ENCODE results near the gene SLC36A1. TPM values are rescaled to one million over a fixed set of nuclear protein-coding genes. Genes with fewer than 3 reads are reported as not detected.
"Not testable (repeated sequence)": the region's sequence is repeated elsewhere in the genome, so short reads cannot be mapped to it uniquely, and the experiment has no call there.

SLC36A1 gene
- total and polyA plus RNA-seq, 9 donors = 1.9 to 9.7 (median 5.4) TPM

DNA sequence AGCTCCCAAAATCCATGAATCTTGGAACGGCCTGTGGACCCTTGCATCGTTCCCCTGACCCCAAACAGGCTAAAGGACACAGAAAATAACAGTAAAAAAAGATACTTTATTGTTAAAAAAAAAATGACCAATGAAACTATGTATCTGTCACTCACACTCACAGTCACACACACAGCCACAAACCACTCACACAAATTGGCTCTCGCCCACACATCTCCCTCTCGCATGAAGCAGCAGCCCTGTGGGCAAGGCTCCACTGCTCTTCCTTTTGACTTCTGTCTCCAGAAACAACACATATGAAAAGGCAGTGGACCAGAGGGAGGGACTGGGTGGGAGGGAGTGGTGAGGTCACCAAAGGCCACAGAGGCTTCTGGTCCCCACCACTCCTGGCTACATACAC lies 56.6 kb downstream of the SLC36A1 start:
- no peak overlapping the region for H3K4me3 ChIP-seq
- intact Hi-C loops (cut with DNase I) = loop anchor here in 1 of 4 donors (5.0 kb wide), 1 partner anchor 57 kb away; the partner anchor contains the start of gene SLC36A1
- 81 to 92% (median 82%) methylated on average over 4 of the region's 4 CpGs for WGBS, 3 donors

DNA sequence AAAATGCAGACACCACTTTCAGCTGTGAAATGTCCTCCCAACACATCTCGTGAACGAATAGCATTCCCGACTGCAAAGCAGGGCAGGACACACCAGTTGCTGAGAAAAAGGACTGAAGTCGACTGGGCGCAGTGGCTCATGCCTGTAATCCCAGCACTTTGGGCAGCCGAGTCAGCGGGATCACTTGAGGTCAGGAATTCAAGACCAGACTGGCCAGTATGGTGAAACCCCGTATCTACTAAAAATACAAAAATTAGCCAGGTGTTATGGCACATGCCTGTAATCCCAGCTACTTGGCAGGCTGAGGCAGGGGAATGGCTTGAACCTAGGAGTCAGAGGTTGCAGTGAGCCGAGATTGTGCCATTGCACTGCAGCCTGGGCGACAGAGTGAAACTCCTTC lies 60.9 kb downstream of the SLC36A1 start:
- H3K36me3 ChIP-seq; DNase-seq; H3K4me3 ChIP-seq; H3K4me1 ChIP-seq (ENCODE audit: insufficient read depth); intact Hi-C loops (cut with DNase I); H3K27ac ChIP-seq; H3K9me3 ChIP-seq; H3K27me3 ChIP-seq: not testable (repeated sequence)
- 80 to 88% (median 87%) methylated on average over 10 of the region's 10 CpGs for WGBS, 3 donors

More for the DNA sequence above, 56.6 kb downstream of the SLC36A1 start:
- Histone ChIP-seq H3K4me1 (ENCODE audit: insufficient read depth) (no peaks in the 10 kb centered on the region), H3K27me3 (no peaks in the 10 kb centered on the region), H3K27ac (no peak overlapping the region), H3K9me3 (no peaks in the 10 kb centered on the region), H3K36me3 (no peaks in the 10 kb centered on the region)
- TF ChIP-seq EP300 (IDR thresholded peaks at IDR 0.05) (no peak), POLR2A (IDR thresholded peaks at IDR 0.05) (no peak)
- TF ChIP-seq, protein P1, sequence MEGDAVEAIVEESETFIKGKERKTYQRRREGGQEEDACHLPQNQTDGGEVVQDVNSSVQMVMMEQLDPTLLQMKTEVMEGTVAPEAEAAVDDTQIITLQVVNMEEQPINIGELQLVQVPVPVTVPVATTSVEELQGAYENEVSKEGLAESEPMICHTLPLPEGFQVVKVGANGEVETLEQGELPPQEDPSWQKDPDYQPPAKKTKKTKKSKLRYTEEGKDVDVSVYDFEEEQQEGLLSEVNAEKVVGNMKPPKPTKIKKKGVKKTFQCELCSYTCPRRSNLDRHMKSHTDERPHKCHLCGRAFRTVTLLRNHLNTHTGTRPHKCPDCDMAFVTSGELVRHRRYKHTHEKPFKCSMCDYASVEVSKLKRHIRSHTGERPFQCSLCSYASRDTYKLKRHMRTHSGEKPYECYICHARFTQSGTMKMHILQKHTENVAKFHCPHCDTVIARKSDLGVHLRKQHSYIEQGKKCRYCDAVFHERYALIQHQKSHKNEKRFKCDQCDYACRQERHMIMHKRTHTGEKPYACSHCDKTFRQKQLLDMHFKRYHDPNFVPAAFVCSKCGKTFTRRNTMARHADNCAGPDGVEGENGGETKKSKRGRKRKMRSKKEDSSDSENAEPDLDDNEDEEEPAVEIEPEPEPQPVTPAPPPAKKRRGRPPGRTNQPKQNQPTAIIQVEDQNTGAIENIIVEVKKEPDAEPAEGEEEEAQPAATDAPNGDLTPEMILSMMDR (IDR thresholded peaks at IDR 0.05) = no peak
- no peak for DNase-seq

DNA sequence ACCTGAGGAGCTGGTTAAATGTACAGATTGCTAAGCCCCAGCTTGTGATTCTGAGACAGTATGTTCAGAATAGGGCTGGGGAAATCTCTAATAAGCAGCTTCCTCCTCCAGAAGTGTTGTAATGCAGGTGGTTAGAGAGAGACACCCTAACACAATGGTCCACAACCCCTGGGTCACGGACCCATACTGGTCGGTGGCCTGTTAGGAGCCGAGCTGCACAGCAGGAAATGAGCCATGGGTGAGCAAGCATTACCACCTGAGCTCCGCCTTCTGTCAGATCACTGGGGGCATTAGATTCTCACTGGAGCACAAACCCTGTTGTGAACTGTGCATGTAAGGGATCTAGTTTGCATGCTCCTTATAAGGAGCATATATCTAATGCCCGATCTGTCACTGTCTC lies 61.8 kb downstream of the SLC36A1 start:
- Histone ChIP-seq H3K9me3 (no peaks in the 10 kb centered on the region), H3K27me3 (no peaks in the 10 kb centered on the region), H3K4me1 (ENCODE audit: insufficient read depth) (no peaks in the 10 kb centered on the region), H3K27ac (no peak overlapping the region), H3K36me3 (no peaks in the 10 kb centered on the region), H3K4me3 (no peak overlapping the region)
- WGBS, 3 donors = 88 to 90% (median 90%) methylated on average over 5 of the region's 5 CpGs
- TF ChIP-seq POLR2A (IDR thresholded peaks at IDR 0.05) = no peak
- TF ChIP-seq, protein P1 (IDR thresholded peaks at IDR 0.05) = no peak
- no peak for TF ChIP-seq EP300 (IDR thresholded peaks at IDR 0.05)
- intact Hi-C loops (cut with DNase I) = no loop called here
- DNase-seq = no peak

DNA sequence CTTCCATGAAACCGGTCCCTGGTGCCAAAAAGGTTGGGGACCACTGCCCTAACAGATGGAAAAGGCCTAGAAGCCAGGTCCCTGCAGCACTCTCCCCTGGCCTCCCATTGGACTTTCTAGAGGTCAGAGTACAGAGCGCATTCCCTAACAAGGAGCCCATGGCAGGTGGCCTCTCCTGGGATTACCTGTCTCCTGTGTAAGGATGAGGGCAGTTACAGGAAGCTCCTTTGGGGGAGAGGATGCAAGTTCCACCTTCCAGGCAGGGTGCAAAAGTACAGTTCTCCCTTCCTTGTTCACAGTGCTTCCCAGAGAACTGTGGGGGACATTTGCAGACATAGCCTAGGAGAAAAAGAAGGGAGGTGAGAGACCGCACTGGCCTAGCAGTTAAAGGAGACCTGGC lies 62.4 kb downstream of the SLC36A1 start:
- Histone ChIP-seq H3K4me3 (no peak overlapping the region), H3K4me1 (ENCODE audit: insufficient read depth) (no peaks in the 10 kb centered on the region), H3K9me3 (no peaks in the 10 kb centered on the region), H3K27ac (no peak overlapping the region), H3K27me3 (no peaks in the 10 kb centered on the region), H3K36me3 (no peaks in the 10 kb centered on the region)
- intact Hi-C loops (cut with DNase I) = no loop called here
- DNase-seq = no peak
- 97 to 100% (median 98%) methylated on average over 3 of the region's 3 CpGs for WGBS, 3 donors
- TF ChIP-seq, protein P1 (IDR thresholded peaks at IDR 0.05) = no peak
- no peak for TF ChIP-seq POLR2A (IDR thresholded peaks at IDR 0.05)

DNA sequence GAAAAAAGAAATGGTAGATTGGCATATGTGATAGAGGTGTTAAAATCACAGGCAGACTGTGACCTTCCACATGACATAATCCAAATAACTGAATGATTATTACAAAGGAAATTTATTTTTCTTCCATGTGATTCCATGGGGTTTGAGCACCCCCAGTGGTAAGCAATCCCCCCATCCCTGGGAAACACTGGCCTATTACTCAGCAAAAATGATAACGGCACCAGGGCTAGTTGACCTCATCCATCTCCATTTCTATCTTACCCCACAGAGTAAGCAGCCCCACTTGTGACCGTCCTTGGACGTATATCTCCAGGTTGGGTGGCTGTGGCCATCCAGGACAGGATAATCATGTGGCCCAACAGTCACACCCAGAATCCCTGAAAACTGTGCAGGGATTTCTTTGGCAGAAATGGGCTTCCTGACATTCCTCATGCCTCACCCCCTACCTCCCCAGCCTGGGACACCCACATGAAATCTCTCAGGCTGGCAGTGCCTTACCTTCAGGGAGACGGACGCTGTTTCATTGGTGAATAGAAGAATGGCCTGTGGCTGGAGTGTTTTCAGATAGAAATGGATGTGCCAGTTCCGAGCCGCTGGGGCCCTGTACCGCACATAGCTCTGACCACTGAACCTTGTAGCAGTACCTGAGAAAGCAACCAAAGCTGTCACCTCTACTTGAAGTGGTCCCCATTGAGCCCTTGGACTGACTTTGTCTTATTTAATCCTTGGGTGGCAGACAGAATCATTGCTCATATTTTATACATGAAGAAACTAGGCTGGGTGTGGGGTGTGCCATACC lies 69.9 kb downstream of the SLC36A1 start:
- intact Hi-C loops (cut with DNase I) = no loop called here
- Histone ChIP-seq H3K27ac (no peak overlapping the region), H3K36me3 (no peaks in the 10 kb centered on the region), H3K9me3 (no peaks in the 10 kb centered on the region), H3K4me1 (ENCODE audit: insufficient read depth) (no peaks in the 10 kb centered on the region), H3K27me3 (no peaks in the 10 kb centered on the region), H3K4me3 (no peak overlapping the region)
- TF ChIP-seq, protein P1 (IDR thresholded peaks at IDR 0.05) = no peak
- TF ChIP-seq POLR2A (IDR thresholded peaks at IDR 0.05) = no peak
- no peak for TF ChIP-seq EP300 (IDR thresholded peaks at IDR 0.05)
- 89 to 95% (median 94%) methylated on average over 8 of the region's 8 CpGs for WGBS, 3 donors
- no peak for DNase-seq

Measured in ovary (tissue), 9 donors.